Measurements from ENCODE around the gene RYR2.

Gene RYR2

DNA sequence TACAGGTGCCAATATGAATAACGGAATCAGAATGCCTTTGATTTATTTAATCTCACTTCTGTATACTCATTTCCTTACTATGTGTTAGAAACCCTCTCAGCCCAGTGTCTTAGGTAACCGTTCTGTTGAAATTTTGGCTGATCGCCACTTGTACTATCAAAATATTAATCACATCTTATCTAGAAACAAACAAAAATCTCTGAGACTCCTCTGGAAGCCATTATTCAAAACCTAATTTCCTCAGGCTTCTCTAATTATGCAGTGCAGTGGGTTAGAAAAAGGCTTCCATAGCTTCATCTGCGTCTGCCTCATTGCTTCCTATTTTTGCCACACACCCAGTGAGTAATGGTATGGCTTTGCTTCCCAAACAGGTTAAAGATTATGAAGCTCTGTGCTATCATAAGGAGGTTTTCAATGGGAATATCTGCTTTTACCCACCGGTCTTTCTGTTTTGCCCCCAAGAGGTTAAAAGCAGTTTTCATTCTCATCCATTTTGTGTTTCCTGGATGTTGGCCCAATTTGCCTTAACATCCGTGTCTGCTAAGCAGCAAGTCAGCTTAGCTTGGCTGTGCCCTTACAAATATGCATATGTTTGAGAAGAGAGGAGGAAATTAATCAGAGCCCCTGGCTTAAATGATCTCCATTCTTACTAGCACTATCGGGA, 129.6 kb downstream of the RYR2 start:
- no peaks in the 10 kb centered on the region for H3K4me1 Mint-ChIP-seq
- no peak for ATAC-seq
- H3K4me3 Mint-ChIP-seq: no peak overlapping the region
- H3K27ac Mint-ChIP-seq: no peak overlapping the region
- no peaks in the 10 kb centered on the region for H3K36me3 Mint-ChIP-seq
- no peaks in the 10 kb centered on the region for H3K9me3 Mint-ChIP-seq
- H3K27me3 Mint-ChIP-seq: peaks cover 11% of the 10 kb centered on the region

- ATAC-seq: no peak
- H3K36me3 Mint-ChIP-seq: no peaks in the 10 kb centered on the region
- H3K4me1 Mint-ChIP-seq: no peaks in the 10 kb centered on the region
- H3K27me3 Mint-ChIP-seq: peaks cover 11% of the 10 kb centered on the region
- H3K27ac Mint-ChIP-seq: no peak overlapping the region
- no peaks in the 10 kb centered on the region for H3K9me3 Mint-ChIP-seq
- no peak overlapping the region for H3K4me3 Mint-ChIP-seq
Observed at GRCh38 chr1:237172118-237172485, 130.1 kb downstream of the RYR2 start.

DNA sequence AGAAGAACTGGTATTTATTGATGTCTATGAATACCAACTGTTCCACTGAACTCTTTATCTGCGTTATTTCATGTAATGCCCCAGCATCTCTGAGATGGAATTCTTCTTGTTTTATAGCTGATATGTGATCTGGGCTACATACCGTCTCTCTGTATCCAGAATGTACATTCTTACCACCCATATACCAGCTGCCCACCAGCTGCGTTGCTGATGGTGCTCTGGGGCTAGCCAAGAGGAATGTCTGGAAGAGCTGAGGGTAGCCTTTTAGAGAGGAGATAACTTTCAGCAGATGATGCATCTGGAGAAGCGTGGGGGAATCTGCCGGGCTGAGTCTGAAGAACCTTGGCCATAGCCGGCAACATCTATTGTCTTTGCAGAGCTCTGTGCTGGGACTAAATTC, 137.5 kb downstream of the RYR2 start:
- no peaks in the 10 kb centered on the region for H3K27me3 Mint-ChIP-seq
- H3K36me3 Mint-ChIP-seq: no peaks in the 10 kb centered on the region
- no peaks in the 10 kb centered on the region for H3K9me3 Mint-ChIP-seq
- no peaks in the 10 kb centered on the region for H3K4me1 Mint-ChIP-seq
- no peak overlapping the region for H3K27ac Mint-ChIP-seq
- no peak for ATAC-seq
- H3K4me3 Mint-ChIP-seq: no peak overlapping the region

DNA sequence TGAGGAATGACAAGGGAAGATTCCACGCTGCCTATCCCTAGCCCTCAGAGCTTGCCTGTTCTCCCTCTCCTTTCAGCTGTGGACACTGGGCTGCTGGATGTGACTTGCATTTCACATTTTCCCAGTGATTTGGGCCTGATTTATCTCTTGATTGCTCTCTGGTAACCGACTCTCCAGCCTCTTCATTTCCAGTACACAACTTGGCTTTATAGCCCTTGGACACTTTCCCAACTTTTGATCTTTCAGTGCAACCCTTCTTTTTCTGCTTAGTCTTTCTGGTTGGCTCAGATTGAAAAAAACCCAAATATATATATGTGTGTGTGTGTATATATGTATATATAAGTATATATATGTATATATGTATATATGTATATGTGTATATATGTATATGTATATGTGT, 138.3 kb downstream of the RYR2 start:
- Mint-ChIP-seq H3K4me3 (no peak overlapping the region), H3K9me3 (no peaks in the 10 kb centered on the region), H3K27me3 (no peaks in the 10 kb centered on the region), H3K4me1 (no peaks in the 10 kb centered on the region), H3K36me3 (no peaks in the 10 kb centered on the region), H3K27ac (no peak overlapping the region)
- no peak for ATAC-seq

DNA sequence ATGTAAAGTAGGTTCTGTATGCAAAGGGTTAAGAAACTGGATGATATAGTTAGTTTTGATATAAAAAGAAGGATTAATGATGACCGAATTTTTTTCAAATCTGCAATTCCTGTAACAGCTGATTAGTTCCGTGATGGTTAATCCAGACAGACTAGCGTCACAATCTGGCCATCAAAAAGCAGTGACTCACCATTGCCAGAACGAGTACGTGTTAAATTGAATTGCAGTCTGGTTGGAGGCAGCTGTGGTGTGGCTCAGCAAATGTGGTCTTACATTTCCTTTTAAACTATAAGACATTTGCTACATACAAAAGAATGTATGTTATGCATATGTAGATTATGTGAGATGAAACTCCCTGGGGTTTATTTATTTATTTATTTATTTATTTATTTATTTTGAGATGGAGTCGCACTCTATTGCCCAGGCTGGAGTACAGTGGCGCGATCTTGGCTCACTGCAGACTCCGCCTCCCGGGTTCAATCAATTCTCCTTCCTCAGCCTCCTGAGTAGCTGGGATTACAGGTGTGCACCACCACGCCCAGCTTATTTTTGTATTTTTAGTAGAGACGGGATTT, 139.8 kb downstream of the RYR2 start:
- H3K27ac Mint-ChIP-seq: no peak overlapping the region
- H3K9me3 Mint-ChIP-seq: no peaks in the 10 kb centered on the region
- H3K4me1 Mint-ChIP-seq: no peaks in the 10 kb centered on the region
- H3K4me3 Mint-ChIP-seq: no peak overlapping the region
- no peak for ATAC-seq
- H3K36me3 Mint-ChIP-seq: no peaks in the 10 kb centered on the region
- H3K27me3 Mint-ChIP-seq: no peaks in the 10 kb centered on the region

DNA sequence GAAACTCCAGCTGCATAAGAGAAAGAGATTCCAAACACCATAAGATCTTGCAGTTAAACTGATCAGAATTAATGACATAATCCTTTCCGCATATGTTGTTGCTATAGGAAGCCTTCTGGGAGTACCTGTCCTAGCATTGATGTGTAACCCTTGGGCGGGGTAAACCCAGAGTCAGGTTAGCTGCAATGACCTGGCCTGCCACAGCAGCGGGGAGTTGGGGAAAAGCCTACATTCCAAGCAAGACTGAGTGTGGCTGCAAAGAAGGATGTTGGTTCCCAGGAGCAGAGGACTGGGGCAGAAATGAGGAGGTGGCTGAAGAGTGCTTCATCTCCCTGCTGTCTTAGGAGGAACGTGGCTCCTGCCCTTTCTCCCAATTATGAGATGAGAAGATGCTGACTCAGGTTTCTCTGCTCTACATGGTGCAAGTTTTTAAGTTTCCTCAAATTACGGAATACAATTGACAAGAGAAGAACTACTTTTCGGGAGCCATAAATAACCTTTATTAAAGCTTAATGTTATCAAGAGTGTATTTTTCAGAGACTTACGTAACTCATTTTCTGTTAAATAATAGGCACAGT, 142.1 kb downstream of the RYR2 start:
- ATAC-seq: no peak
- H3K36me3 Mint-ChIP-seq: no peaks in the 10 kb centered on the region
- H3K27ac Mint-ChIP-seq: no peak overlapping the region
- no peaks in the 10 kb centered on the region for H3K4me1 Mint-ChIP-seq
- no peaks in the 10 kb centered on the region for H3K27me3 Mint-ChIP-seq
- H3K9me3 Mint-ChIP-seq: no peaks in the 10 kb centered on the region
- H3K4me3 Mint-ChIP-seq: no peak overlapping the region

GRCh38 chr1:237186675-237187074, 144.7 kb downstream of the RYR2 start:
- no peaks in the 10 kb centered on the region for H3K27me3 Mint-ChIP-seq
- H3K9me3 Mint-ChIP-seq: no peaks in the 10 kb centered on the region
- no peaks in the 10 kb centered on the region for H3K4me1 Mint-ChIP-seq
- no peak overlapping the region for H3K4me3 Mint-ChIP-seq
- peak; percentile 6 for ATAC-seq
- no peak overlapping the region for H3K27ac Mint-ChIP-seq
- no peaks in the 10 kb centered on the region for H3K36me3 Mint-ChIP-seq

- no peak overlapping the region for H3K4me3 Mint-ChIP-seq
- H3K27me3 Mint-ChIP-seq: no peaks in the 10 kb centered on the region
- no peak for ATAC-seq
- no peaks in the 10 kb centered on the region for H3K36me3 Mint-ChIP-seq
- no peak overlapping the region for H3K27ac Mint-ChIP-seq
- no peaks in the 10 kb centered on the region for H3K9me3 Mint-ChIP-seq
- no peaks in the 10 kb centered on the region for H3K4me1 Mint-ChIP-seq
Observed at GRCh38 chr1:237187842-237188241, 145.9 kb downstream of the RYR2 start.

GRCh38 chr1:237191403-237191802, 149.4 kb downstream of the RYR2 start:
- no peak for ATAC-seq
- Mint-ChIP-seq H3K4me1 (no peaks in the 10 kb centered on the region), H3K9me3 (no peaks in the 10 kb centered on the region), H3K36me3 (no peaks in the 10 kb centered on the region), H3K4me3 (no peak overlapping the region), H3K27ac (no peak overlapping the region), H3K27me3 (no peaks in the 10 kb centered on the region)

GRCh38 chr1:237197470-237198425, 155.8 kb downstream of the RYR2 start:
- no peak overlapping the region for H3K4me3 Mint-ChIP-seq
- no peaks in the 10 kb centered on the region for H3K9me3 Mint-ChIP-seq
- ATAC-seq: no peak
- no peaks in the 10 kb centered on the region for H3K36me3 Mint-ChIP-seq
- no peaks in the 10 kb centered on the region for H3K27me3 Mint-ChIP-seq
- no peaks in the 10 kb centered on the region for H3K4me1 Mint-ChIP-seq
- no peak overlapping the region for H3K27ac Mint-ChIP-seq

GRCh38 chr1:237199026-237199425, 157.0 kb downstream of the RYR2 start:
- Mint-ChIP-seq H3K36me3 (no peaks in the 10 kb centered on the region), H3K9me3 (no peaks in the 10 kb centered on the region), H3K27ac (no peak overlapping the region), H3K4me1 (no peaks in the 10 kb centered on the region), H3K4me3 (no peak overlapping the region), H3K27me3 (no peaks in the 10 kb centered on the region)
- no peak for ATAC-seq

DNA sequence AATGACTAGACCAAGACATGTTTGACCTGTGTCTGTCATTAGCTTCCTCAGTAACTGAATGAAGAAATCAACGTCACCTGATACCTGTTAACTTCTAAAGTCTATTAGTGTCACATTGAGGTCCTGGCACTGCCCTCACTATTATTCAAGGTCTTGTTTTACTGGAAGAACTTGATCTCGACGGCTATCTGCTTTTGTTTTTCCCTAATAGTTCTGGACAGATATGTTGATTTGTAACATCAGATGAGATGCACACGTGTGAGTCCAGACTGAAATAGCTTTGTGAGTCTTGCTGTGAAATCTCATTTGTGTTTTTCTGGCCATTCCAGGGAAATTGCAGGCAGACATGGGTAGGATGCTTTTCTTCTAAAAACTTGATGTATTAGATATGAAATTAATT, 159.2 kb downstream of the RYR2 start:
- Mint-ChIP-seq H3K27ac (no peak overlapping the region), H3K4me3 (no peak overlapping the region), H3K27me3 (peaks cover 9% of the 10 kb centered on the region), H3K36me3 (no peaks in the 10 kb centered on the region), H3K4me1 (no peaks in the 10 kb centered on the region), H3K9me3 (no peaks in the 10 kb centered on the region)
- ATAC-seq: no peak

- Mint-ChIP-seq H3K27me3 (peaks cover 9% of the 10 kb centered on the region), H3K27ac (no peak overlapping the region), H3K4me3 (no peak overlapping the region), H3K36me3 (no peaks in the 10 kb centered on the region), H3K9me3 (no peaks in the 10 kb centered on the region), H3K4me1 (no peaks in the 10 kb centered on the region)
- no peak for ATAC-seq
Observed at GRCh38 chr1:237204841-237205240, 162.9 kb downstream of the RYR2 start.

GRCh38 chr1:237205400-237206064, 163.5 kb downstream of the RYR2 start:
- H3K4me1 Mint-ChIP-seq: no peaks in the 10 kb centered on the region
- H3K4me3 Mint-ChIP-seq: no peak overlapping the region
- H3K27me3 Mint-ChIP-seq: peaks cover 9% of the 10 kb centered on the region
- no peaks in the 10 kb centered on the region for H3K36me3 Mint-ChIP-seq
- no peak overlapping the region for H3K27ac Mint-ChIP-seq
- ATAC-seq: peak; percentile 48
- H3K9me3 Mint-ChIP-seq: no peaks in the 10 kb centered on the region

GRCh38 chr1:237206065-237206414, 164.1 kb downstream of the RYR2 start:
- Mint-ChIP-seq H3K4me1 (no peaks in the 10 kb centered on the region), H3K36me3 (no peaks in the 10 kb centered on the region), H3K9me3 (no peaks in the 10 kb centered on the region), H3K27ac (no peak overlapping the region), H3K4me3 (no peak overlapping the region), H3K27me3 (peaks cover 9% of the 10 kb centered on the region)
- ATAC-seq: no peak
